ENCODE data around the gene WDR44.

WDR44 gene

GRCh38 chrX:118345045-118345463, 852 bp upstream of the WDR44 start:
- H2AFZ ChIP-seq (ENCODE audit: insufficient read depth, low read length, poor library complexity) = peak overlapping the region; percentile 26
- no CpG with 5 or more reads among the region's 9 CpGs for WGBS (ENCODE audit: extremely low coverage, insufficient coverage, insufficient read length)
- H2BK5ac ChIP-seq (ENCODE audit: low read depth, low read length, poor library complexity) = no peak overlapping the region
- no peak overlapping the region for H3K27ac ChIP-seq (ENCODE audit: low read depth, low read length)
- no peak for DNase-seq
- no peaks in the 10 kb centered on the region for H3K9me3 ChIP-seq (ENCODE audit: insufficient read depth, low read depth, low read length)
- H3K36me3 ChIP-seq (ENCODE audit: control insufficient read depth in 1 of 2, insufficient read depth in 2 of 2, low read length in 2 of 2) = no peaks in the 10 kb centered on the region
- H3K79me1 ChIP-seq (ENCODE audit: low read length) = peaks cover 8% of the 10 kb centered on the region
- H2BK120ac ChIP-seq (ENCODE audit: insufficient read depth, low read length, poor library complexity) = no peak overlapping the region
- H4K8ac ChIP-seq (ENCODE audit: low read depth, low read length) = peak overlapping the region; percentile 4
- peak overlapping the region; percentile 79 for H3K4me2 ChIP-seq (ENCODE audit: low read length)
- H3K9ac ChIP-seq (ENCODE audit: low read length) = no peak overlapping the region
- H3K14ac ChIP-seq (ENCODE audit: low read length) = no peak overlapping the region
- no peak overlapping the region for H3K18ac ChIP-seq (ENCODE audit: low read length)
- no peak overlapping the region for H2BK12ac ChIP-seq (ENCODE audit: low read length)
- H2AK5ac ChIP-seq (ENCODE audit: low read length) = no peak overlapping the region
- H3K79me2 ChIP-seq (ENCODE audit: control insufficient read depth, insufficient read depth, low read length, poor library complexity) = peaks cover 3% of the 10 kb centered on the region
- H3K4me1 ChIP-seq (ENCODE audit: control insufficient read depth in 1 of 2, insufficient read depth in 2 of 2, low read length in 2 of 2) = no peaks in the 10 kb centered on the region
- H3K4me3 ChIP-seq (ENCODE audit: low read depth, low read length) = no peak overlapping the region
- no peak overlapping the region for H3K23ac ChIP-seq (ENCODE audit: low read length)
- no peak overlapping the region for H3K4ac ChIP-seq (ENCODE audit: low read depth, low read length)
- no peaks in the 10 kb centered on the region for H3K27me3 ChIP-seq (ENCODE audit: insufficient read depth, low read length)
- no peak overlapping the region for H4K12ac ChIP-seq (ENCODE audit: low read depth, low read length)
- H4K91ac ChIP-seq (ENCODE audit: low read depth, low read length) = peak overlapping the region; percentile 1

GRCh38 chrX:118346258-118347094, 570 bp downstream of the WDR44 start:
- H4K8ac ChIP-seq (ENCODE audit: low read depth, low read length) = peak overlapping the region; percentile 82
- H3K4ac ChIP-seq (ENCODE audit: low read depth, low read length) = peak overlapping the region; percentile 71
- no peaks in the 10 kb centered on the region for H3K9me3 ChIP-seq (ENCODE audit: insufficient read depth, low read depth, low read length)
- peak overlapping the region; percentile 46 for H3K18ac ChIP-seq (ENCODE audit: low read length)
- H3K4me3 ChIP-seq (ENCODE audit: low read depth, low read length) = peak overlapping the region; percentile 84
- H2AK5ac ChIP-seq (ENCODE audit: low read length) = no peak overlapping the region
- no peaks in the 10 kb centered on the region for H3K4me1 ChIP-seq (ENCODE audit: control insufficient read depth in 1 of 2, insufficient read depth in 2 of 2, low read length in 2 of 2)
- peak overlapping the region; percentile 58 for H2BK12ac ChIP-seq (ENCODE audit: low read length)
- peak overlapping the region; percentile 58 for H2BK120ac ChIP-seq (ENCODE audit: insufficient read depth, low read length, poor library complexity)
- no CpG with 5 or more reads among the region's 51 CpGs for WGBS (ENCODE audit: extremely low coverage, insufficient coverage, insufficient read length)
- H3K9ac ChIP-seq (ENCODE audit: low read length) = peak overlapping the region; percentile 92
- H4K12ac ChIP-seq (ENCODE audit: low read depth, low read length) = peak overlapping the region; percentile 83
- H3K79me1 ChIP-seq (ENCODE audit: low read length) = peaks cover 8% of the 10 kb centered on the region
- H3K23ac ChIP-seq (ENCODE audit: low read length) = no peak overlapping the region
- peak overlapping the region; percentile 76 for H4K91ac ChIP-seq (ENCODE audit: low read depth, low read length)
- peak overlapping the region; percentile 68 for H2AFZ ChIP-seq (ENCODE audit: insufficient read depth, low read length, poor library complexity)
- H3K27me3 ChIP-seq (ENCODE audit: insufficient read depth, low read length) = no peaks in the 10 kb centered on the region
- peak overlapping the region; percentile 82 for H3K4me2 ChIP-seq (ENCODE audit: low read length)
- H3K27ac ChIP-seq (ENCODE audit: low read depth, low read length) = peak overlapping the region; percentile 97
- peak overlapping the region; percentile 73 for H3K14ac ChIP-seq (ENCODE audit: low read length)
- DNase-seq = peak in 1 of 2 donors; percentile 10
- H3K79me2 ChIP-seq (ENCODE audit: control insufficient read depth, insufficient read depth, low read length, poor library complexity) = peaks cover 3% of the 10 kb centered on the region
- no peaks in the 10 kb centered on the region for H3K36me3 ChIP-seq (ENCODE audit: control insufficient read depth in 1 of 2, insufficient read depth in 2 of 2, low read length in 2 of 2)
- peak overlapping the region; percentile 69 for H2BK5ac ChIP-seq (ENCODE audit: low read depth, low read length, poor library complexity)

- H3K27me3 ChIP-seq (ENCODE audit: insufficient read depth, low read length) = no peaks in the 10 kb centered on the region
- DNase-seq = peak; percentile 2 to 30
- H3K9ac ChIP-seq (ENCODE audit: low read length) = no peak overlapping the region
- no peak overlapping the region for H3K27ac ChIP-seq (ENCODE audit: low read depth, low read length)
- no peak overlapping the region for H2AK5ac ChIP-seq (ENCODE audit: low read length)
- H3K4me3 ChIP-seq (ENCODE audit: low read depth, low read length) = peak overlapping the region; percentile 64
- H2BK120ac ChIP-seq (ENCODE audit: insufficient read depth, low read length, poor library complexity) = no peak overlapping the region
- no peaks in the 10 kb centered on the region for H3K4me1 ChIP-seq (ENCODE audit: control insufficient read depth in 1 of 2, insufficient read depth in 2 of 2, low read length in 2 of 2)
- H4K8ac ChIP-seq (ENCODE audit: low read depth, low read length) = no peak overlapping the region
- H2BK12ac ChIP-seq (ENCODE audit: low read length) = no peak overlapping the region
- no peak overlapping the region for H2BK5ac ChIP-seq (ENCODE audit: low read depth, low read length, poor library complexity)
- no peak overlapping the region for H3K4ac ChIP-seq (ENCODE audit: low read depth, low read length)
- no peak overlapping the region for H3K18ac ChIP-seq (ENCODE audit: low read length)
- no peaks in the 10 kb centered on the region for H3K36me3 ChIP-seq (ENCODE audit: control insufficient read depth in 1 of 2, insufficient read depth in 2 of 2, low read length in 2 of 2)
- peaks cover 3% of the 10 kb centered on the region for H3K79me2 ChIP-seq (ENCODE audit: control insufficient read depth, insufficient read depth, low read length, poor library complexity)
- H3K9me3 ChIP-seq (ENCODE audit: insufficient read depth, low read depth, low read length) = no peaks in the 10 kb centered on the region
- peaks cover 8% of the 10 kb centered on the region for H3K79me1 ChIP-seq (ENCODE audit: low read length)
- no peak overlapping the region for H2AFZ ChIP-seq (ENCODE audit: insufficient read depth, low read length, poor library complexity)
- H3K23ac ChIP-seq (ENCODE audit: low read length) = no peak overlapping the region
- H4K12ac ChIP-seq (ENCODE audit: low read depth, low read length) = no peak overlapping the region
- H3K4me2 ChIP-seq (ENCODE audit: low read length) = peak overlapping the region; percentile 82
- H3K14ac ChIP-seq (ENCODE audit: low read length) = no peak overlapping the region
- no CpG with 5 or more reads among the region's 11 CpGs for WGBS (ENCODE audit: extremely low coverage, insufficient coverage, insufficient read length)
- no peak overlapping the region for H4K91ac ChIP-seq (ENCODE audit: low read depth, low read length)
Measured at GRCh38 chrX:118347131-118347530, 1.2 kb downstream of the WDR44 start.

- H3K4me1 ChIP-seq (ENCODE audit: control insufficient read depth in 1 of 2, insufficient read depth in 2 of 2, low read length in 2 of 2) = no peaks in the 10 kb centered on the region
- no peak overlapping the region for H4K91ac ChIP-seq (ENCODE audit: low read depth, low read length)
- peak overlapping the region; percentile 82 for H3K4me2 ChIP-seq (ENCODE audit: low read length)
- H3K79me1 ChIP-seq (ENCODE audit: low read length) = peaks cover 8% of the 10 kb centered on the region
- H4K8ac ChIP-seq (ENCODE audit: low read depth, low read length) = no peak overlapping the region
- H3K4ac ChIP-seq (ENCODE audit: low read depth, low read length) = peak overlapping the region; percentile 46
- H2AFZ ChIP-seq (ENCODE audit: insufficient read depth, low read length, poor library complexity) = no peak overlapping the region
- H3K79me2 ChIP-seq (ENCODE audit: control insufficient read depth, insufficient read depth, low read length, poor library complexity) = peaks cover 3% of the 10 kb centered on the region
- no peaks in the 10 kb centered on the region for H3K27me3 ChIP-seq (ENCODE audit: insufficient read depth, low read length)
- no peak overlapping the region for H3K23ac ChIP-seq (ENCODE audit: low read length)
- H4K12ac ChIP-seq (ENCODE audit: low read depth, low read length) = no peak overlapping the region
- no peak overlapping the region for H3K9ac ChIP-seq (ENCODE audit: low read length)
- H3K36me3 ChIP-seq (ENCODE audit: control insufficient read depth in 1 of 2, insufficient read depth in 2 of 2, low read length in 2 of 2) = no peaks in the 10 kb centered on the region
- no peak for DNase-seq
- H2BK12ac ChIP-seq (ENCODE audit: low read length) = no peak overlapping the region
- H3K4me3 ChIP-seq (ENCODE audit: low read depth, low read length) = no peak overlapping the region
- H2BK5ac ChIP-seq (ENCODE audit: low read depth, low read length, poor library complexity) = no peak overlapping the region
- H3K9me3 ChIP-seq (ENCODE audit: insufficient read depth, low read depth, low read length) = no peaks in the 10 kb centered on the region
- H2BK120ac ChIP-seq (ENCODE audit: insufficient read depth, low read length, poor library complexity) = no peak overlapping the region
- no peak overlapping the region for H3K27ac ChIP-seq (ENCODE audit: low read depth, low read length)
- no peak overlapping the region for H2AK5ac ChIP-seq (ENCODE audit: low read length)
- no peak overlapping the region for H3K18ac ChIP-seq (ENCODE audit: low read length)
- WGBS (ENCODE audit: extremely low coverage, insufficient coverage, insufficient read length) = no CpG with 5 or more reads among the region's 3 CpGs
- H3K14ac ChIP-seq (ENCODE audit: low read length) = no peak overlapping the region
Measured at GRCh38 chrX:118347736-118348135, 1.8 kb downstream of the WDR44 start.
